Measurements from ENCODE around the gene WDR38.

Gene WDR38, protein sequence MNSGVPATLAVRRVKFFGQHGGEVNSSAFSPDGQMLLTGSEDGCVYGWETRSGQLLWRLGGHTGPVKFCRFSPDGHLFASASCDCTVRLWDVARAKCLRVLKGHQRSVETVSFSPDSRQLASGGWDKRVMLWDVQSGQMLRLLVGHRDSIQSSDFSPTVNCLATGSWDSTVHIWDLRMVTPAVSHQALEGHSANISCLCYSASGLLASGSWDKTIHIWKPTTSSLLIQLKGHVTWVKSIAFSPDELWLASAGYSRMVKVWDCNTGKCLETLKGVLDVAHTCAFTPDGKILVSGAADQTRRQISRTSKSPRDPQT

DNA sequence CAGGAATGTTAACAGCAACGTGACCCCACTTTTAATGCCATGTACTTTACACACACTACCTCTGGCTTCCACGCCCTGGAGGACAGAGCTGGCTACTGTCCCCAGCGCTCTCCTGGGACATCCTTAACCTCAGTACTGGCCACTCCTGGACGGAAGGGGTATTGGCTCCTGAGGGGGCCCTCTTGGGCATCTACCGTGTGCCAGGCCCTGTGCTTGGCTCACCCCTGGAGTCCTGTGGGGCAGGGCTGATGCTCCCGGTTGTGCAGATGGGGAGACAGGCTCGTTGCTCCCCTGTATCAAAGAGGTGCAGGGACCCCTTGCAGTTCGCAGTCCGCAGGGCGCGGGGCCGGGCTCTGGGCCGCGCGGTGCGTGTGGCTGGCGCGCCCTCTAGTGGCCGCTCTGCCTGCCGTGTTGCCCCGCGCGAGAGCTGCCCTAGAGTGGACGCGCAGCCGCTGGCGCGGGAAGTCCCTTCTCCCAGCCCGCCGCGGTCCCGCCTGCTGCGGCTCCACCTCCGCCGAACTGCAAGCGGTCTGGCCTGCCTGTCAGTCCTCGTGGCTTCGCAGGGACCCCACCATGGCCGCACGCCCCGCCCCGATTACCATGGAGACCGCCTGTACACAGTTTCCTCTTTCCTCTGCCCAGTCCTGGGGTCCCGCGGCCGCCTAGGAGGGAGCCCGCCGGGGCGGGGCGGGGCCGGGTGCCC is at the start of gene WDR38:
TSS of gene WDR38 (plus strand) at position 632 of the 703 bp plus-strand sequence. CDS start 72 bp downstream, outside the sequence.
- H3K9me3 ChIP-seq (ENCODE audit: insufficient read depth, low read length), result no peaks in the 10 kb centered on the region
- peaks cover 27% of the 10 kb centered on the region for H3K36me3 ChIP-seq (ENCODE audit: insufficient read depth, insufficient read length, low read length)
- H3K4me1 ChIP-seq (ENCODE audit: insufficient read depth, insufficient read length), result peaks cover 24% of the 10 kb centered on the region
- peak within 1 kb of the TSS; percentile 40 for H3K4me3 ChIP-seq (ENCODE audit: insufficient read length, low read depth)
- no peaks in the 10 kb centered on the region for H3K27me3 ChIP-seq (ENCODE audit: insufficient read depth, insufficient read length)
- TF ChIP-seq SUZ12 (IDR thresholded peaks at IDR 0.05; ENCODE audit: extremely low read depth, insufficient read depth, insufficient read length), result no peak
- TF ChIP-seq YY1 (IDR thresholded peaks at IDR 0.05; ENCODE audit: insufficient read depth, insufficient read length), result no peak
- DNase-seq (ENCODE audit: low read depth, low spot score), result no peak
- H3K9ac ChIP-seq (ENCODE audit: insufficient read length, low read depth), result peak within 1 kb of the TSS; percentile 77

DNA sequence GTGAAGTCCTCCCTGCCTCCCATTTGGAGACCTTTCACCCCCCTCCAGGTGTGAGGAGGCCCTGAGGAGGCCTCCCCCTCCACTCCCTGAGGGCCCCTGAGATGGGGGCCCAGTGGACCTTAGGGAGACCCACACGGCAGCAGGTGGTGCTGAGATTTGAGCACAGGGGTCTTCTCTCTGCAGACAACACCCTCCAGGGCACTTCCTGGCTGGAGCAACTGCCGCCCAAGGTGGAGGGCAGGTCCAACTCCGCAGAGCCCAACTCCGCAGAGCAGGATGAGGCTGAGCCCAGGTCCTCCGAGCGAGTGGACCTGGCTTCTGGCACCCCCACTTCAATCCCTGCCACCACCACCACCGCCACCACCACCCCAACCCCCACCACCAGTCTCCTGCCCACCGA is 49.3 kb upstream of the WDR38 start:
- no peaks in the 10 kb centered on the region for H3K27me3 ChIP-seq (ENCODE audit: insufficient read depth, insufficient read length)
- H3K9me3 ChIP-seq (ENCODE audit: insufficient read depth, low read length), result no peaks in the 10 kb centered on the region
- TF ChIP-seq SUZ12 (IDR thresholded peaks at IDR 0.05; ENCODE audit: extremely low read depth, insufficient read depth, insufficient read length) (no peak), YY1 (IDR thresholded peaks at IDR 0.05; ENCODE audit: insufficient read depth, insufficient read length) (no peak), ZNF274 (IDR thresholded peaks at IDR 0.05; ENCODE audit: low read depth, low read length) (no peak)
- no peak overlapping the region for H3K4me3 ChIP-seq (ENCODE audit: insufficient read length, low read depth)
- H3K36me3 ChIP-seq (ENCODE audit: insufficient read depth, insufficient read length, low read length), result peaks cover 34% of the 10 kb centered on the region
- H3K4me1 ChIP-seq (ENCODE audit: insufficient read depth, insufficient read length), result peaks cover 8% of the 10 kb centered on the region
- DNase-seq (ENCODE audit: low read depth, low spot score), result no peak
- no peak overlapping the region for H3K9ac ChIP-seq (ENCODE audit: insufficient read length, low read depth)

DNA sequence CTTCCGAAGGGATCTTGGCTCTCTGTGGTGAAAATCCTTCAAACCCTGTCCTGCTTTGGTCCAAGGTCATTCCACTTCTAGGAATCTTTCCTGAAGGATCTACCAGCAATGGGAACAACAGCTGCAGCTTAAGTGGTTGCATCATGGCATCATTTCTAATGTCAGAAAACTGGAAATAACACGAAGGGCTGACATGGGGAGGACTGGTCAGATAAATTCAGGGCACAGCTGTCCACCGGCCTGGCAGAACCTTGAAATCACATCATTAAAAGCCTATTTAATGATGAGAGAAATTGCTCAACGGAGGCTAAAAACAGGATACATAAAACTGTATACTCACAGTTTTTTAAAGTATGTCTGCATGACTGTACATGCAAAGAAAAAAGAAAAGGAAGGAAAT is 48.1 kb upstream of the WDR38 start:
- no peak for DNase-seq (ENCODE audit: low read depth, low spot score)
- no peak for TF ChIP-seq ZNF274 (IDR thresholded peaks at IDR 0.05; ENCODE audit: low read depth, low read length)
- no peak overlapping the region for H3K4me3 ChIP-seq (ENCODE audit: insufficient read length, low read depth)
- H3K9me3 ChIP-seq (ENCODE audit: insufficient read depth, low read length), result no peaks in the 10 kb centered on the region
- no peaks in the 10 kb centered on the region for H3K27me3 ChIP-seq (ENCODE audit: insufficient read depth, insufficient read length)
- H3K4me1 ChIP-seq (ENCODE audit: insufficient read depth, insufficient read length), result peaks cover 17% of the 10 kb centered on the region
- no peak overlapping the region for H3K9ac ChIP-seq (ENCODE audit: insufficient read length, low read depth)
- peaks cover 31% of the 10 kb centered on the region for H3K36me3 ChIP-seq (ENCODE audit: insufficient read depth, insufficient read length, low read length)

DNA sequence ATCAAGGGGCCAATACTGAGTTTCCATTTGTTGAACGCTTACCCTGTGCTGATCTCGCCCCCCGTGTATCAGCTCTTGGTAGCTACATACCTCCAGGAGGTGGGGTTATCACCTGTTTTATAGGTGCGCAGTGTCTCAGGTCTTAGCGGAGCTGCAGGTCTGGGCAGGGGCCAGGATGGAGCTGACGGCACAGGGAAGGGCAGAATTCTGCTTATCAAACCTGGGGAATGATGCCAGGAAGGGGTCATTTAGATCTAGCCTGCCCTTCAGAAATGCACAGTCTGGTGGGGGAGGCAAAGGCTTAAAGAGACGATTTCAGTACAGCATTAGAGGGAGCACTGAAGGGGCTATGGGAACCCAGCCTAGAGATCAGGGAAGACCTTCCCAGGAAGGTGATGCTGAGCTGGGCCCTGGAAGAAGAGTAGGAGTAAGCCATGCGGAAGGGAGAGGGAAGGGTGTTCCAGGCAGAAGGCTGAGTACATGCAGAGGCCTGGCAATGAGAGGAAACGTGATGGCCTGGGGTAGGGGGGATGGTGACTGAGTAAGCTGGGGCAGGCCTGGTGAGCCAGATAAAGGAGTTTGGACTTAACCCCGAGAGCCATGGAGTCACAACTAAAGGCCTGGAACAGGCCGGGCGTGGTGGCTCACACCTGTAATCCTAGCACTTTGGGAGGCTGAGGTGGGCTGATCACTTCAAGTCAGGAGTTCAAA is 44.9 kb upstream of the WDR38 start:
- peak overlapping the region; percentile 7 for H3K9ac ChIP-seq (ENCODE audit: insufficient read length, low read depth)
- peaks cover 37% of the 10 kb centered on the region for H3K4me1 ChIP-seq (ENCODE audit: insufficient read depth, insufficient read length)
- no peak overlapping the region for H3K4me3 ChIP-seq (ENCODE audit: insufficient read length, low read depth)
- H3K27me3 ChIP-seq (ENCODE audit: insufficient read depth, insufficient read length), result no peaks in the 10 kb centered on the region
- H3K36me3 ChIP-seq (ENCODE audit: insufficient read depth, insufficient read length, low read length), result peaks cover 26% of the 10 kb centered on the region
- TF ChIP-seq YY1 (IDR thresholded peaks at IDR 0.05; ENCODE audit: insufficient read depth, insufficient read length), result no peak
- no peak for TF ChIP-seq ZNF274 (IDR thresholded peaks at IDR 0.05; ENCODE audit: low read depth, low read length)
- TF ChIP-seq SUZ12 (IDR thresholded peaks at IDR 0.05; ENCODE audit: extremely low read depth, insufficient read depth, insufficient read length), result no peak
- H3K9me3 ChIP-seq (ENCODE audit: insufficient read depth, low read length), result no peaks in the 10 kb centered on the region
- DNase-seq (ENCODE audit: low read depth, low spot score), result no peak

DNA sequence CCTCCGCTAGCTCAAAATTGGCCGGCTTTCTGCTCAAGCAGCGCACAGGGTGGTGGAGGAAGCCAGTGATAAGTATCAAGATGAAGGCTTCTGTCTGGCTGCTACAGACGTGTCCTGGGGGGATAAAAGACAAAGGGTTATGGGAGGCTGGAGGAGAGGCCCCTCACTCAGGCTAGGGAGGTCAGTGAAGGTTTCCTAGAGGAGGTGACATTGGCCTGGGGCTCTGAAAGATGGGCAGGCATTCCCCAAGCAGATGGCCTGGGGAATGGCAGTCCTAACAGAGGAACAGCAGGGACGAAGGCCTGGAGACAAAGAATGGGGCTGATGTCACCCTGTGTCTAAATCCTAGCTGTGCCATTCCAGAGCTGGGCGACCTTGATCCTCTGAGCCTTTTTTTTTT is 44.0 kb upstream of the WDR38 start:
- H3K4me1 ChIP-seq (ENCODE audit: insufficient read depth, insufficient read length), result peaks cover 37% of the 10 kb centered on the region
- no peaks in the 10 kb centered on the region for H3K9me3 ChIP-seq (ENCODE audit: insufficient read depth, low read length)
- no peak for TF ChIP-seq SUZ12 (IDR thresholded peaks at IDR 0.05; ENCODE audit: extremely low read depth, insufficient read depth, insufficient read length)
- no peak for TF ChIP-seq ZNF274 (IDR thresholded peaks at IDR 0.05; ENCODE audit: low read depth, low read length)
- no peak for TF ChIP-seq YY1 (IDR thresholded peaks at IDR 0.05; ENCODE audit: insufficient read depth, insufficient read length)
- no peak for DNase-seq (ENCODE audit: low read depth, low spot score)
- peaks cover 20% of the 10 kb centered on the region for H3K36me3 ChIP-seq (ENCODE audit: insufficient read depth, insufficient read length, low read length)
- H3K4me3 ChIP-seq (ENCODE audit: insufficient read length, low read depth), result no peak overlapping the region
- H3K27me3 ChIP-seq (ENCODE audit: insufficient read depth, insufficient read length), result no peaks in the 10 kb centered on the region
- H3K9ac ChIP-seq (ENCODE audit: insufficient read length, low read depth), result no peak overlapping the region

DNA sequence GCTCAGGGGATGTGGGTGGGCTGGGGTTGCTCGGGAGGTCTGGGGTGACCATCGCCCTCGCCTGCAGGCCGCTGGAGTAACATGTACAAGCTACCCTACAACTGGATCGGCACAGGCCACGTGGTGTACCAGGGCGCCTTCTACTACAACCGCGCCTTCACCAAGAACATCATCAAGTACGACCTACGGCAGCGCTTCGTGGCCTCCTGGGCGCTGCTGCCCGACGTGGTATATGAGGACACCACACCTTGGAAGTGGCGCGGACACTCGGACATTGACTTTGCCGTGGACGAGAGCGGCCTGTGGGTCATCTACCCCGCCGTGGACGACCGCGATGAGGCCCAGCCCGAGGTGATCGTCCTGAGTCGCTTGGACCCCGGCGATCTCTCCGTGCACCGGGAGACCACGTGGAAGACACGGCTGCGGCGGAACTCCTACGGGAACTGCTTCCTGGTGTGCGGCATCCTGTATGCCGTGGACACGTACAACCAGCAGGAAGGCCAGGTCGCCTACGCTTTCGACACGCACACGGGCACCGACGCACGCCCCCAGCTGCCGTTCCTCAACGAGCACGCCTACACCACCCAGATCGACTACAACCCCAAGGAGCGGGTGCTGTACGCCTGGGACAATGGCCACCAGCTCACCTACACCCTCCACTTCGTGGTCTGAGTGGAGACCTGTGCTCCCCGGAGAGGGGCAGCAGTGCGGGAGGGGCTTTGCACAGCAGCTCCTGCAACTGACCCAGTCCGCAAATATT is 43.3 kb upstream of the WDR38 start:
- peaks cover 17% of the 10 kb centered on the region for H3K36me3 ChIP-seq (ENCODE audit: insufficient read depth, insufficient read length, low read length)
- H3K27me3 ChIP-seq (ENCODE audit: insufficient read depth, insufficient read length), result no peaks in the 10 kb centered on the region
- TF ChIP-seq YY1 (IDR thresholded peaks at IDR 0.05; ENCODE audit: insufficient read depth, insufficient read length) (no peak), ZNF274 (IDR thresholded peaks at IDR 0.05; ENCODE audit: low read depth, low read length) (no peak), SUZ12 (IDR thresholded peaks at IDR 0.05; ENCODE audit: extremely low read depth, insufficient read depth, insufficient read length) (no peak)
- no peak overlapping the region for H3K4me3 ChIP-seq (ENCODE audit: insufficient read length, low read depth)
- H3K9ac ChIP-seq (ENCODE audit: insufficient read length, low read depth), result peak overlapping the region; percentile 44
- no peak for DNase-seq (ENCODE audit: low read depth, low spot score)
- no peaks in the 10 kb centered on the region for H3K9me3 ChIP-seq (ENCODE audit: insufficient read depth, low read length)
- H3K4me1 ChIP-seq (ENCODE audit: insufficient read depth, insufficient read length), result peaks cover 37% of the 10 kb centered on the region
